C4-2B (cell line): ENCODE results near the gene SULT1C2.

ENCODE experiments used
- CTCF ChIP-seq: fragments of 450-650 bp; conservative IDR thresholded peaks from 2 replicates; pipeline ENCODE4 v1.5.1; 2017; ENCODE audit warnings: mild to moderate bottlenecking
- ZFX ChIP-seq: fragments of 450-650 bp; IDR thresholded peaks from 2 replicates; pipeline ENCODE4 v1.6.1; 2017

- TF ChIP-seq CTCF (no peak), ZFX (no peak)
These were observed 48.9 kb upstream of the SULT1C2 start, which contains the start of gene SULT1C3 for GRCh38 chr2:108239786-108240185.
